Muscle layer of duodenum (tissue), 2 donors: ENCODE measurements around the gene ZNF805.

ENCODE experiments used
- H3K27ac ChIP-seq: one replicate; pipeline ENCODE4 v1.7.0; 2013; ENCODE audit warnings: mild to moderate bottlenecking, low read length
- H3K27me3 ChIP-seq: one replicate; pipeline ENCODE4 v1.7.0; 2013; ENCODE audit warnings: low read depth, mild to moderate bottlenecking, control low read depth, low read length
- H3K36me3 ChIP-seq, 2 donors: one replicate each; pipeline ENCODE4 v1.7.0; 2013; ENCODE audit warnings: low read length in 2 of 2, control low read depth in 1 of 2, mild to moderate bottlenecking in 1 of 2; ENCODE audit not compliant: insufficient read depth in 2 of 2, control insufficient read depth in 1 of 2
- H3K4me1 ChIP-seq, 2 donors: one replicate each; pipeline ENCODE4 v1.7.0; 2013; ENCODE audit warnings: low read length in 2 of 2, mild to moderate bottlenecking in 2 of 2, control low read depth in 1 of 2, moderate library complexity in 1 of 2; ENCODE audit not compliant: insufficient read depth in 2 of 2, control insufficient read depth in 1 of 2
- H3K4me3 ChIP-seq, 2 donors: one replicate each; pipeline ENCODE4 v1.7.0; 2013; ENCODE audit warnings: low read length in 2 of 2, low read depth in 1 of 2, mild to moderate bottlenecking in 1 of 2
- H3K9me3 ChIP-seq, 2 donors: one replicate each; pipeline ENCODE4 v1.7.0; 2013; ENCODE audit warnings: low read length in 2 of 2, control low read depth in 1 of 2, mild to moderate bottlenecking in 1 of 2; ENCODE audit not compliant: control insufficient read depth in 1 of 2
- donor health status: healthy.

Gene ZNF805

GRCh38 chr19:57290970-57291369, 50.5 kb downstream of the ZNF805 start:
- peak overlapping the region in 1 of 2 donors; percentile 49 for H3K4me3 ChIP-seq
- peaks cover 74 to 96% of the 10 kb centered on the region in 2 donors for H3K36me3 ChIP-seq
- H3K9me3 ChIP-seq = peaks cover 25 to 50% of the 10 kb centered on the region in 2 donors
- H3K4me1 ChIP-seq = no peaks in the 10 kb centered on the region
- H3K27ac ChIP-seq = no peak overlapping the region
- H3K27me3 ChIP-seq = no peaks in the 10 kb centered on the region

DNA sequence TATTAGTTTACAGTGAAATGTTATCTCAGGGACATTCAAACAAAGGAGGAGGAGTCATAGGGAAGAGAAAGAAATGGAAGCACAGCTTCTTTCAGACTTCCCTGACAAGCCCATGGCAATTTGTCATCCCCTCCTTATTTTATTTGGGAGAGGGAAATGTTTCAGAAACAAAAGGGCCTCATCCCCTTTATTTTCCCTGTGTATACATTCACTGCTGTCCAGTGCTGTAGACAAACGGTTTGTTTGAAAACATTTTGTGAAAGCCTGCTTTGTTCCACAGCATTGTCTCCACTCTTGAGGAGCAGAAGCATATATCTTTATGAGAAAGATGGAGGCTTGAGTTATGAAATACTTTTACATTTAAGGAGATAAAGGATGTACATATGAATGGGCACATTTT, 52.1 kb downstream of the ZNF805 start:
- Histone ChIP-seq H3K27ac (no peak overlapping the region), H3K27me3 (no peaks in the 10 kb centered on the region), H3K4me1 (no peaks in the 10 kb centered on the region), H3K4me3 (peak overlapping the region in 1 of 2 donors; percentile 49), H3K9me3 (peaks cover 25 to 52% of the 10 kb centered on the region in 2 donors), H3K36me3 (peaks cover 62 to 88% of the 10 kb centered on the region in 2 donors)

DNA sequence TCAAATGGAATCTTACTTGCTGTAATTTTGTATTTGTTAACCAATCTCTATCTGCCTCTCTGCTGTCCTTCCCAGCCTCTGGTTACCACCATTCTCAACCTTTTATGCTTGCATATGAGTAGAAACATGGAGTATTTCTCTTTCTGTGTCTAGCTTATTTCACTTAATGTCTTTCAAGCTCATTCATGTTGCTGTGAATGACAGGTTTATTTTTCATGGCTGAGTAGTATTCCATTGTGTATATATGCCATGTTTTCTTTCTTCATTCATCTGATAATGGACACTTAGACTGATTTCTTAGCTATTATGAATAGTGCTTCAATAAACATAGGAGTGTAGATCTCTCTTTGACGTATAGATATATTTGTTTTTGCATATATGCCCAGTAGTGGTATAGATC, 53.3 kb downstream of the ZNF805 start:
- Histone ChIP-seq H3K9me3 (peaks cover 25 to 46% of the 10 kb centered on the region in 2 donors), H3K36me3 (peaks cover 50 to 83% of the 10 kb centered on the region in 2 donors), H3K4me1 (no peaks in the 10 kb centered on the region), H3K27me3 (no peaks in the 10 kb centered on the region), H3K27ac (no peak overlapping the region), H3K4me3 (peak overlapping the region in 1 of 2 donors; percentile 27)

DNA sequence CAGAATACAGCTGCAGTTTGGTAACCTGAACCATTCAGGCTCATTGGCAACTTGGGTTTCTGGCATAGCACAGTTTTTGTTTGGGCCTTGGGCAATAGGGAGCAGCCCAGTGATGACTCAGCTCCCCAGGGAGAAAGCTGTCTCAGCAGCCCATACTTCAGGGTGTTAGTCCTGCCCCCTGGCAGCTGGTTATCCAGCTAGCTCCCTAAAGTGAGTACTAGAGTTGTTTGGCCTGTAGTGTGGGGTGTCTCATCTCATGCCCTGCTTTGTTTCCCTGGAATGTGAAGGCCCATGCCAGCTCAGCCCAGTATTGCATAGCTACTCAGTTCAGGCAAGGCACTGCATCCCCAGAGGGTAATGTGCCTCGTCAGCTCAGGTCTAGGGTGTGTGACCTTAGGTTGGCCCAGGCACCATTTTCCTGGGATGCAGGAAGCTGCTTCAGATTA, 61.6 kb downstream of the ZNF805 start:
- no peaks in the 10 kb centered on the region for H3K4me1 ChIP-seq
- peaks cover 6 to 58% of the 10 kb centered on the region in 2 donors for H3K36me3 ChIP-seq
- no peak overlapping the region for H3K27ac ChIP-seq
- H3K27me3 ChIP-seq = no peaks in the 10 kb centered on the region
- peak overlapping the region in 1 of 2 donors; percentile 16 for H3K4me3 ChIP-seq
- H3K9me3 ChIP-seq = no peaks in the 10 kb centered on the region

GRCh38 chr19:57302727-57303401, 62.4 kb downstream of the ZNF805 start:
- Histone ChIP-seq H3K27ac (no peak overlapping the region), H3K4me3 (peak overlapping the region in 1 of 2 donors; percentile 7), H3K36me3 (peaks cover 6 to 58% of the 10 kb centered on the region in 2 donors), H3K9me3 (no peaks in the 10 kb centered on the region), H3K4me1 (no peaks in the 10 kb centered on the region), H3K27me3 (no peaks in the 10 kb centered on the region)
